ENCODE results near the gene WBP4. TPM values are rescaled to one million over a fixed set of nuclear protein-coding genes. Genes with fewer than 3 reads are reported as not detected.

The WBP4 gene
- total and polyA plus RNA-seq, 2 of the 13 experiments (the other 11 are each of a cell fraction or from before 2014, with no cell fraction given), result 6.7 to 11.7 TPM

- TF ChIP-seq ZNF468 (CRISPR knock-in tag; IDR thresholded peaks at IDR 0.05) (peak; percentile 74; the same call in 1 of the 2 replicates), KDM1A (CRISPR knock-in tag; IDR thresholded peaks at IDR 0.05) (no peak), THAP9 (CRISPR knock-in tag; IDR thresholded peaks at IDR 0.05; ENCODE audit: borderline replicate concordance) (peak; percentile 63), MXI1 (IDR thresholded peaks at IDR 0.05; ENCODE audit: borderline replicate concordance, low read depth, low read length) (peak; percentile 77; the same call in 2 of the 3 replicates), ZNF335 (CRISPR knock-in tag; IDR thresholded peaks at IDR 0.05) (peak; percentile 74; the same call in 1 of the 2 replicates), AKAP8 (CRISPR knock-in tag; IDR thresholded peaks at IDR 0.05) (peak; percentile 17; the same call in 1 of the 2 replicates), ZNF740 (CRISPR knock-in tag; IDR thresholded peaks at IDR 0.05) (peak; percentile 76; the same call in 1 of the 2 replicates), DR1 (CRISPR knock-in tag; IDR thresholded peaks at IDR 0.05) (peak; percentile 98), RERE (CRISPR knock-in tag; IDR thresholded peaks at IDR 0.05; ENCODE audit: low read depth) (no peak; the same call in 1 of the 2 replicates), NFAT5 (CRISPR knock-in tag; IDR thresholded peaks at IDR 0.05) (no peak), ARID2 (CRISPR knock-in tag; IDR thresholded peaks at IDR 0.05; ENCODE audit: borderline replicate concordance) (0 out of 2 replicates have a peak, but pooled peaks have one; percentile 88), THAP7 (CRISPR knock-in tag; IDR thresholded peaks at IDR 0.05) (no peak), ZNF589 (CRISPR knock-in tag; conservative IDR thresholded peaks at IDR 0.05) (peak; percentile 94)
Measured at GRCh38 chr13:41061075-41061913, at the start of gene WBP4 (continued).

Measured in HepG2 (cell line).